NCI-H748 (cell line): Measurements from ENCODE around the gene FZD7.

Experiments
- DNase-seq: peaks from one replicate; lab custom pipeline; 2025; ENCODE audit not compliant: unreplicated experiment; lab: John Stamatoyannopoulos, UW

The FZD7 gene

DNA sequence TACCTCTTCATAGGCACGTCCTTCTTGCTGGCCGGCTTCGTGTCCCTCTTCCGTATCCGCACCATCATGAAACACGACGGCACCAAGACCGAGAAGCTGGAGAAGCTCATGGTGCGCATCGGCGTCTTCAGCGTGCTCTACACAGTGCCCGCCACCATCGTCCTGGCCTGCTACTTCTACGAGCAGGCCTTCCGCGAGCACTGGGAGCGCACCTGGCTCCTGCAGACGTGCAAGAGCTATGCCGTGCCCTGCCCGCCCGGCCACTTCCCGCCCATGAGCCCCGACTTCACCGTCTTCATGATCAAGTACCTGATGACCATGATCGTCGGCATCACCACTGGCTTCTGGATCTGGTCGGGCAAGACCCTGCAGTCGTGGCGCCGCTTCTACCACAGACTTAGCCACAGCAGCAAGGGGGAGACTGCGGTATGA, 2.3 kb downstream of the FZD7 start:
- DNase-seq: no peak

GRCh38 chr2:202036601-202037037, 3.0 kb downstream of the FZD7 start:
- no peak for DNase-seq

DNA sequence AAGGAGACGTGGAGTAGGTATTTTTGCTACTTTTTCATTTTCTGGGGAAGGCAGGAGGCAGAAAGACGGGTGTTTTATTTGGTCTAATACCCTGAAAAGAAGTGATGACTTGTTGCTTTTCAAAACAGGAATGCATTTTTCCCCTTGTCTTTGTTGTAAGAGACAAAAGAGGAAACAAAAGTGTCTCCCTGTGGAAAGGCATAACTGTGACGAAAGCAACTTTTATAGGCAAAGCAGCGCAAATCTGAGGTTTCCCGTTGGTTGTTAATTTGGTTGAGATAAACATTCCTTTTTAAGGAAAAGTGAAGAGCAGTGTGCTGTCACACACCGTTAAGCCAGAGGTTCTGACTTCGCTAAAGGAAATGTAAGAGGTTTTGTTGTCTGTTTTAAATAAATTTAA, 3.4 kb downstream of the FZD7 start:
- DNase-seq: no peak

DNA sequence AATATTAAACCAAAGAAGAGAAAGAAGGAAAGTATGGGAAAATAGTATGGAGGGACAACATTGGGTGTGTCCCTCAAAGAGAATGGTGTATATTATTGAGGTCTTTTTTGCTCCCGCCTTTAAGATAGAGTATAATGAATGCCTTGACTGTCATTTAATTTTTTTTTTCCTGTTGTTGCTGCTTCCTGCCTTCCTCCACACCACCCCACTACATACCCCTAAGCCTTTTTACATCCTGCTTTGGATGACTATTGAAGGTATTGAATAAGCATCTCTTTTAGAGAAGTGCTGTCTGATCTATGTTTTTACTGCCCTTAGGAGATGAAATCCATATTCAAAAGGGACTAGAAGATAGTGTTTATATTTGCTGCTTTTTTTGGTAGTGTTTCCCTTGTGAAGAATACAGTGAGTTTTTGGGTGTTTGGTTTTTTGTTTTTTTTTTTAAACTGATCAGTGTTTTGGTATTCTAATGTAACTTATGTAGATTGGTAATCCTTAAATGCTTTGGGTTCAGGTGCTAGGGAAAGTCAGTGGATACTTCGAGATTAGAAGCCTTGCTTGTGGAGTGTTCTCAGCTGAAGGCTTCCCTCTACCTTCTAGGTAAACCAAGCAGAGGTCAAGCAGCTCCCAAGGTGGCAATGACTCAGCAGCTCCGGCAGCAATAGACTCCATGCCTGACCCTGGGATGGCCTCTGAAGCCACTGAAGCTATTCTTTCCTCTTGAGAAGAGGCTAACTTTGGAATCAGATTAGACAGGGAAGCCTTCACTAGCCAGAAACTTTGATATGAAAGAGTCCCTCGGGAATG, 5.0 kb downstream of the FZD7 start:
- no peak for DNase-seq

DNA sequence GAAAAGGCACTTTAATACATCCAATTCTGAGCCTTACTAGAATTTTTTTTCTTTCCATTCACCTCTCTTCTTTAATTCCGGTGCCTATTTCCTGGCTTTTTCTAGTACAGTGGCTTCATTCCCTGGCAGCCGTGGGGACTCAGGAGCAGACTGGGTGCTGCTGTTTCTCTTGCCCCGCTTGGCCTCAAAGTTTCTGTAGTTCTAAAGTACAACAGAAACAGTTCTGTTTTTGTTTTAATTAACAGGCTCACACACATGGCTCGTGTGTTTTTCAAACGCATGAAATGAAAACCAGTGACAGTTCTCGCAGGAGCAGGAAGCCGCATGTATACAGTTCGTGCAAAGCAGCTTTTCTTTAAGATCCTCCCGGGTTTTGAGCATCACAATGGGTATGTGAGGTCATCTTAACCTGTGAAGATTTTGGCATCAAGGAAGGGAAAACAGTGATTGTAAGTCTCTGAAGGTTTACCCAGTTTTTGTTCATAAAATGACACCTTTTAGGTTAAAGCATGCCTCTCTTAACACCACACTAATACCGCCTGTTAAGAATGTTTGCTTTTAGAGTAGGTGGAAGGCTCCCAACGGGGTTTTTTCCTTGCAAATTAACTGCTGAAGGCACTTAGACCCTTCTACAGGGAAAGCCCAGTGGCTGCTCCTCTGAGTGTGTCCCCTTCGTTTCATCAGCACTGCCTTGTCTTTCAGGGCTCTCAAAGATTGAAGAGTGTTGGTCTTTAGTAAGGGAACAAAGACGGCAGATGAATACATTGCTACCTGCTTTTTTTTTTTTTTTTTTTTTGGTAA, 5.8 kb downstream of the FZD7 start:
- no peak for DNase-seq

DNA sequence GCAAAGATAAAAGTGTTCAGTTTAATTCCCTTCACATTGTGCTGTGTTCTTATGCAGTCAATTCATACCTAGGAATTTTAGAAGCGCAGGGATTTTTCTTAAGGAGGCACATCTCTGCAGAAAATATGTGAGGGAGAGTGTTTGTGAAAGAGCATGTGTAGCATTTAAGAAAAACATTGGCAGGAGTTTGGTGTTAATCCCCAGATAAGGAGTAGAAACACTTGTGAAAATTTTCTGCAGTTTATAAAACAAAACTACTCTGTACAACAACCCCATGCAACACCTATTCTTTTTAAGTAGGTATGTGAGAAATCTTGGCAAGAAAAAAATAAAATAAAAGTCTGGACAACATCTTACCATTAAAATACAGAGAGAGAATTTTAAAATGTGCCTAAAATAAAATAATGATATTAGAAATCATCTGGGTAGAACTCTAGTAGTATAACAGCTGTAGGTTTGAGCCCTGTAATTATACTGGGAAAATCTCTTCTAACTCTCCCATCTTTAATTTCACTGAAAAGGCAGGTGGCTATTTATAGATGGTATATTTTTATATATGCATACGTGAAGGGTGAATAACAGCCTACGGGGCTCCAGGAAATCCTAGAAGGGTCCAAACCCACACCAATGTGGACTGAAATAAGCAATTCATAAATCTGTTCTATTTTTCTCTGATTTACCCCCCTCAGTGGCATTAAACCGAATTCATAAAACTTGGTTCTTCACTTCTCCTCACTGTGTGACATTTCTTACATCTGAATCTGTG, 6.6 kb downstream of the FZD7 start:
- DNase-seq: no peak

GRCh38 chr2:202042444-202042843, 8.8 kb downstream of the FZD7 start:
- DNase-seq: no peak

DNA sequence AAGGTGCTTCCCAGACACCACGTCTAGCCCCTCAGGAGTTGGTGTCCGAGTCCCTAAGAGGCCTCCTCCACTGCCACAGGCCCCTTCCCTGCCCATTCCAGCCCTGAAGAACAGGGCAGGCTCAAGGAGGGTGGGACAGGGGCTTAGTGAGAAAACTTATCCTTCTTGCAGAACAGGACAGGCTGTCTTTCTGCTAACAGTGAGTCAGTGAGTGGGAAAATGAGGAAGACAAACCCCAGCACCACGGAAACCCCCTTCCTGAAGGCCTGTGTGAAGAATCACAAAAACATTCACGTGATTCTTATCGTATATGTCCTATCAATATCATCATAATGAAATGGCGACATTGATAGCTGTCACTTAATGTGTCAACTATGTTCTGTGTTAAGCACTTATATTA, 9.8 kb downstream of the FZD7 start:
- DNase-seq: no peak

- DNase-seq: no peak
These were observed 11.1 kb downstream of the FZD7 start for GRCh38 chr2:202044777-202045176.

DNA sequence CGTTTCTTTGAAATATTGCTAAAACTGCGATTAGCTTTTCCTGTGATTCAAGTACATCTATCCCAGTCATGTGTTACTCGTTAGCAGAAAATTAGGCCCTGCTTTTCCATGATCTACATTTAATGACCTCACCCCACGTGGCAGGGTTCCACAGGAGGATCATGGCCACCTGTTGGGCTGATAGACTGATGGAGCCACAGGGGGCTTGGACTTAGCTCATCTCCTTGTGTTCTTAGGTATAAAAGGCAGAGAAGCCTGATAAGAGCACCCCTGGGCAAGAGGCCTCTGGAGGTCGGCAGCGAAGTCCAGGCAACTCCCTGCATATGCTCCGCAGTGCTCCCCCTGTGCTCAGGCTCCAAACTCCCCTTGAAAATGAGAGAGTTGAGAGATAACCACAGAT, 12.9 kb downstream of the FZD7 start:
- no peak for DNase-seq

- no peak for DNase-seq
These were observed 15.6 kb downstream of the FZD7 start for GRCh38 chr2:202049092-202049728.

GRCh38 chr2:202049840-202050239, 16.2 kb downstream of the FZD7 start:
- no peak for DNase-seq

- DNase-seq: no peak
These were observed 17.0 kb downstream of the FZD7 start for GRCh38 chr2:202050652-202051051.

DNA sequence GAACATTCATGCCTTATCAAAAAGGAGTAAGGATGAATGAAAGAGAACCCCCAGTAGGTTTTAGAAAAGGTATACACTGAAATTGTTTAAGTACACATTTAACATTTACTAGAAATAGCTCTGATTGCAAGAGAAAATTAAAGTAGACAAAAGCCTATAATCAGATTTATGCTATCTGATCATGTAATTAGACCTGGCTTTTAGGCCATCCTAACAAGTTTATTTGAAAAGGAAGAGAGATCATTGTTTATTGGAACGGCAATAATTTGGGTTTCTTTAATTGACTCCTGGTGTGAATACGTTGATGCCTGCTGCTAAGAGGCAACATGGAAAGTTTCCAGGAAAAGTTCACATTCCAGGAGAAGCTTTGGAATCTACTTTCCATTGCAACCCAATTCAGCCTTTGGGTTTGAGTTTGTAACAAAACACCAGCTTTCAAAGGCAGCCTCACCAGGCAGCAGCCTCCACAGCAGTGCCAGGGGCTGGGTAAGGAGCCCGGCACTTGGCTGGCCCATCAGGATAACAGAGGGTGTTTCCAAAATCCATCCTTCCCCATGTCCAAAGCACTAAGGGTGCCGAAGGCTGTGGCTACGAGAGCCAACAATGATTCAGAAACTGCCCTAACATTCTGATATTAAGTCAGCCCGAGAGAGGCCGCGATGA, 18.0 kb downstream of the FZD7 start:
- DNase-seq: no peak

- no peak for DNase-seq
These were observed 18.6 kb downstream of the FZD7 start for GRCh38 chr2:202052235-202052634.

GRCh38 chr2:202054679-202055078, 21.0 kb downstream of the FZD7 start:
- DNase-seq: no peak

DNA sequence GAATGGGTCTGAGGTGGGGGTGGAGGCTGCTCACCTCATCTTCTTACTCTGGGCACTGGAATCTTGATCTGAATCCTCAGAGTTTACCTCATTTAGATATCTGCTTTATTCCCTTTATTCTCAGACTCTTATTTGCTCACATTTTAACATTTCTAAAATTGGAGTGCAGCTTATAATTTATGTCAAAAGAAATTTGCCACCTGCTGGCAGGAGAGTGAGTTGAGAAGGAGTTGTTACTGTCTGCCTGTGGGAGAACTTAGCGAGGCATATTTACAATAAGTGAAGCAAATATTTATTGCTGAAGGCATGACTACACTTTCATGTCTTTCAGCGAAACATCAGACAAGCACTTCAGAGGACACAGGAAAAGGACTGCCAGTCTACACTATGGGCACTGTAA, 23.0 kb downstream of the FZD7 start:
- DNase-seq: peak; percentile 17

DNA sequence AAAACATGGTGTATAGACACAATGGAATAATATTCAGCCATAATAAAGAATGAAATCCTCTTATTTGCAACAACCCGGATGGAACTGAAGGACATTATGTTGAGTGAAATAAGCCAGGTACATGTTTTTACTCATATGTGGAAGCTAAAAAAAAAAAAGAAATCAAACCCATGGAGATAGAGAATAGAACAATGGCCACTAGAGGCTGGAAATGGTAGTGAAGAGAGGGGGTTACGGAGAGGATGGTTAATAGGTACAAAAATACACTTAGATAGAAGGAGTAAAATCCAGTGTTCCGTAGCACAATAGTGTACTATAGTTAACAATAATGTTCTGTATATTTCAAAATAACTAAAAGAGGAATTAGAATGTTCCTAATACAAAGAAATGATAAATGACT, 26.6 kb downstream of the FZD7 start:
- DNase-seq: no peak

DNA sequence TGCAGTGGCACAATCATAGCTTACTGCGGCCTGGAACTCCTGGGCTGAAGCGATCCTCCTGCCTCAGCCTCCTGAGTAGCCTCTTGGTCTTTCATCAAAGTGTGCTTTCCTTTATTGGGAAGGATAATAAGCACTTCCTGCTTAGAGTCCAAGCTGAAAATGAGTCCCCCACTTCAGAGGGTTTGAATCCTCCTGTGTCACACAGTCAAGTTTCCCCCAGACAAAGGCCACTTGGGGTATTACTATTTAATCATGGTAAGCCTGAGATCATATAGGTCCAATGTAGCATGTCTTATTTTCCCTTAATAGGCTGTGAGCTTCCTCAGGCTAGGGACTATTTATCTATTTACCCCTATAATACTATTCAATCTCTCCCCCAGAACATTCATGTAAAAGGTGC, 28.0 kb downstream of the FZD7 start:
- no peak for DNase-seq

GRCh38 chr2:202064171-202064880, 30.7 kb downstream of the FZD7 start:
- no peak for DNase-seq
